ENCODE measurements around the gene GARNL3.

Gene GARNL3

GRCh38 chr9:127279717-127280285, 15.2 kb downstream of the GARNL3 start:
- DNase-seq (ENCODE audit: low read depth) = no peak

- DNase-seq (ENCODE audit: low read depth) = no peak
Observed at GRCh38 chr9:127280880-127281660, 16.5 kb downstream of the GARNL3 start.

GRCh38 chr9:127281891-127282290, 17.3 kb downstream of the GARNL3 start:
- no peak for DNase-seq (ENCODE audit: low read depth)

GRCh38 chr9:127282611-127283010, 18.0 kb downstream of the GARNL3 start:
- no peak for DNase-seq (ENCODE audit: low read depth)

GRCh38 chr9:127283135-127283534, 18.6 kb downstream of the GARNL3 start:
- DNase-seq (ENCODE audit: low read depth) = no peak

- no peak for DNase-seq (ENCODE audit: low read depth)
Observed at GRCh38 chr9:127283917-127284497, 19.4 kb downstream of the GARNL3 start.

- no peak for DNase-seq (ENCODE audit: low read depth)
Observed at GRCh38 chr9:127285965-127286364, 21.4 kb downstream of the GARNL3 start.

- DNase-seq (ENCODE audit: low read depth) = no peak
Observed at GRCh38 chr9:127290561-127291065, 26.0 kb downstream of the GARNL3 start.

GRCh38 chr9:127291246-127291778, 26.7 kb downstream of the GARNL3 start:
- DNase-seq (ENCODE audit: low read depth) = no peak

- no peak for DNase-seq (ENCODE audit: low read depth)
Observed at GRCh38 chr9:127292415-127292814, 27.8 kb downstream of the GARNL3 start.

GRCh38 chr9:127293328-127293727, 28.8 kb downstream of the GARNL3 start:
- no peak for DNase-seq (ENCODE audit: low read depth)

GRCh38 chr9:127293767-127294166, 29.2 kb downstream of the GARNL3 start:
- no peak for DNase-seq (ENCODE audit: low read depth)

GRCh38 chr9:127295005-127295404, 30.4 kb downstream of the GARNL3 start:
- DNase-seq (ENCODE audit: low read depth) = no peak

- no peak for DNase-seq (ENCODE audit: low read depth)
Observed at GRCh38 chr9:127300886-127301447, 36.4 kb downstream of the GARNL3 start.

- no peak for DNase-seq (ENCODE audit: low read depth)
Observed at GRCh38 chr9:127303830-127304229, 39.3 kb downstream of the GARNL3 start.

- DNase-seq (ENCODE audit: low read depth) = no peak
Observed at GRCh38 chr9:127305206-127305837, 40.7 kb downstream of the GARNL3 start.

GRCh38 chr9:127305838-127306226, 41.3 kb downstream of the GARNL3 start:
- no peak for DNase-seq (ENCODE audit: low read depth)

- DNase-seq (ENCODE audit: low read depth) = no peak
Observed at GRCh38 chr9:127307802-127308201, 43.2 kb downstream of the GARNL3 start.

- DNase-seq (ENCODE audit: low read depth) = no peak
Observed at GRCh38 chr9:127308652-127309434, 44.3 kb downstream of the GARNL3 start.

GRCh38 chr9:127309715-127310114, 45.1 kb downstream of the GARNL3 start:
- DNase-seq (ENCODE audit: low read depth) = no peak

GRCh38 chr9:127311239-127311741, 46.7 kb downstream of the GARNL3 start:
- no peak for DNase-seq (ENCODE audit: low read depth)

All from activated T-helper 9 cell treated with anti-CD3 and anti-CD28 coated beads, Interleukin-2, amount 50 U/mL, for 16 hours (primary cell).